GM12878 (cell line): ENCODE data around the gene PDCD2. TPM values are rescaled to one million over a fixed set of nuclear protein-coding genes. Genes with fewer than 3 reads are reported as not detected.

Experiments
- ATAC-seq: fragments of 200-7000 bp; cut with Tn5 transposase; 3 replicates; pipeline ENCODE4 v1.9.1; 2020; ENCODE audit warnings: mild to moderate bottlenecking, moderate library complexity
- BruUV-seq: library from RNA; stranded (reverse); fragments of 400-500 nt; replicated peaks from 2 replicates; lab custom pipeline; 2021; lab: Mats Ljungman, UMichigan
- CTCF ChIA-PET: fragments of 300-600 bp; sonication (Branson Sonifier 250); formaldehyde crosslinking; extraction: SDS; loops from one replicate; lab custom pipeline; 2021; ENCODE audit warnings: inconsistent platforms; lab: Yijun Ruan, JAX
- POLR2A ChIA-PET: fragments of 350-600 bp; formaldehyde crosslinking; extraction: SDS; loops from one replicate; lab custom pipeline; 2021; ENCODE audit warnings: inconsistent platforms; lab: Charles Lee
- RAD21 ChIA-PET: fragments of 300-600 bp; sonication (Branson Sonifier 250); formaldehyde crosslinking; loops from one replicate; lab custom pipeline; 2023; ENCODE audit warnings: antibody characterized with exemption; ENCODE audit not compliant: unreplicated experiment; lab: Charles Lee
- SMC1A ChIA-PET: fragments of 300-600 bp; sonication (Branson Sonifier 250); formaldehyde crosslinking; loops from one replicate; lab custom pipeline; 2023; ENCODE audit not compliant: unreplicated experiment, uncharacterized antibody; lab: Charles Lee
- DNase-seq: peaks from one replicate; pipeline ENCODE4 v3.0.0-alpha.2; 2011; ENCODE audit warnings: low read depth, low spot score
- FAIRE-seq: peaks from 3 replicates; lab custom pipeline; 2011; peaks lifted over from hg19 to GRCh38; lab: Jason Lieb, UNC
- H2AFZ ChIP-seq: 2 replicates; pipeline ENCODE4 v1.6.0; 2011; ENCODE audit warnings: low read depth, low read length, control low read depth; ENCODE audit not compliant: control insufficient read depth
- H3K27ac ChIP-seq: 2 replicates; pipeline ENCODE4 v1.5.1; 2011; ENCODE audit warnings: control low read depth; ENCODE audit not compliant: control insufficient read depth, insufficient read depth
- H3K27me3 ChIP-seq, 2 experiments: replicated peaks in 1 of 2; 2 replicates each; pipeline versions ENCODE4 v1.6.0 to v1.6.1; 2011; ENCODE audit warnings: low read length in 1 of 2; ENCODE audit not compliant: control insufficient read depth in 2 of 2, insufficient read depth in 2 of 2
- H3K36me3 ChIP-seq, 2 experiments: 2 replicates each; pipeline ENCODE4 v1.5.1; 2011; ENCODE audit warnings: low read length in 1 of 2; ENCODE audit not compliant: control insufficient read depth in 2 of 2, insufficient read depth in 2 of 2
- H3K4me1 ChIP-seq: 2 replicates; pipeline ENCODE4 v1.6.1; 2011; ENCODE audit warnings: mild to moderate bottlenecking, low read length, moderate library complexity, mixed read lengths; ENCODE audit not compliant: control insufficient read depth, insufficient read depth
- H3K4me2 ChIP-seq: 2 replicates; pipeline ENCODE4 v1.6.0; 2011; ENCODE audit warnings: control low read depth; ENCODE audit not compliant: control insufficient read depth, insufficient read depth
- H3K4me3 ChIP-seq: fragments of 200-600 bp; sonication (generic); 2 replicates; pipeline ENCODE4 v1.5.1; 2016
- H3K79me2 ChIP-seq: 2 replicates; pipeline ENCODE4 v1.6.0; 2011; ENCODE audit warnings: low read length; ENCODE audit not compliant: control insufficient read depth, insufficient read depth
- H3K9ac ChIP-seq: 2 replicates; pipeline ENCODE4 v1.8.0; 2011; ENCODE audit warnings: low read length, control low read depth, mixed read lengths; ENCODE audit not compliant: control insufficient read depth, insufficient read depth
- H3K9me3 ChIP-seq: replicated peaks from 3 replicates; pipeline ENCODE4 v1.5.1; 2011; ENCODE audit warnings: mild to moderate bottlenecking, low read length; ENCODE audit not compliant: control insufficient read depth, insufficient read depth
- H4K20me1 ChIP-seq: 2 replicates; pipeline ENCODE4 v1.6.0; 2011; ENCODE audit not compliant: control insufficient read depth, insufficient read depth
- BCL3 ChIP-seq: IDR thresholded peaks from 2 replicates; pipeline ENCODE4 v1.6.1; 2011; ENCODE audit warnings: borderline replicate concordance, low read depth, mild to moderate bottlenecking, moderate library complexity, low read length; ENCODE audit not compliant: insufficient read depth, poor library complexity, severe bottlenecking
- GATAD2B ChIP-seq: fragments of 450-650 bp; conservative IDR thresholded peaks from 2 replicates; pipeline ENCODE4 v1.6.1; 2017; ENCODE audit warnings: low read depth, mild to moderate bottlenecking, moderate library complexity
- HDAC6 ChIP-seq: fragments of 200-600 bp; sonication (generic); IDR thresholded peaks from one replicate; pipeline ENCODE4 v1.8.0; 2017; ENCODE audit warnings: antibody characterized with exemption; ENCODE audit not compliant: unreplicated experiment
- KAT2A ChIP-seq: conservative IDR thresholded peaks from 2 replicates; pipeline ENCODE4 v1.6.1; 2011; ENCODE audit warnings: low read depth, low read length; ENCODE audit not compliant: control insufficient read depth
- RELA ChIP-seq: fragments of 450-650 bp; IDR thresholded peaks from 2 replicates; pipeline ENCODE4 v1.8.0; 2014; ENCODE audit warnings: borderline replicate concordance; ENCODE audit not compliant: partially characterized antibody
- ZSCAN29 ChIP-seq: fragments of 450-650 bp; IDR thresholded peaks from 2 replicates; pipeline ENCODE4 v1.6.1; 2017; ENCODE audit warnings: mild to moderate bottlenecking, moderate library complexity
- whole genome bisulfite sequencing: methylation state at CpG from one replicate; pipeline ENCODE4 v1.1.6; 2016; ENCODE audit warnings: low lambda C conversion rate; ENCODE audit not compliant: insufficient replicate concordance, insufficient coverage; ENCODE audit errors: missing lambda C conversion rate; 5-methylcytosine and 5-hydroxymethylcytosine counted together
- in situ Hi-C: fragments of 300-500 bp; cut with MboI; formaldehyde crosslinking; loops from 9 replicates; pipeline ENCODE4 v1.14.3; 2018; ENCODE audit warnings: mixed read lengths
- intact Hi-C: fragments of 100-400 bp; cut with micrococcal nuclease; formaldehyde crosslinking; loops from one replicate; pipeline ENCODE4 v1.14.2; 2022; ENCODE audit not compliant: unreplicated experiment
- polyA plus RNA-seq, 11 experiments: library from polyadenylated mRNA; depleted of rRNA in 4 of 11; unstranded in 6 of 11; stranded (reverse) in 5 of 11; fragments of >200 nt; fragmentation: Nextera tagmentation in 4 of 11; fragmentation: Illumina TruSeq in 1 of 11; extraction: Ambion mirVana in 4 of 11; extraction: Trizol in 1 of 11; gene quantifications; 1 replicate in 1 of 11; 2 replicates in 10 of 11; pipeline versions ENCODE4 v1.2.1 to v1.2.3, GENCODE V29; 2011 to 2016; ENCODE audit warnings: inconsistent platforms in 2 of 11, missing spikeins in 2 of 11, low read depth in 1 of 11
- total RNA-seq, 4 experiments: library from RNA; depleted of rRNA in 3 of 4; stranded (reverse); fragments of >200 nt in 3 of 4; fragmentation: Illumina TruSeq in 1 of 4; extraction: Trizol in 1 of 4; gene quantifications; 2 replicates each; pipeline versions ENCODE4 v1.2.1 to v1.2.3, GENCODE V29; 2013 to 2021
- TF ChIP-seq, protein P1 (sequence below): fragments of 450-650 bp; IDR thresholded peaks from 2 replicates; pipeline ENCODE4 v1.6.1; 2017; ENCODE audit warnings: mild to moderate bottlenecking, moderate library complexity

Gene PDCD2
- total and polyA plus RNA-seq, 10 of the 15 experiments (the other 5 are each of a cell fraction or from before 2014, with no cell fraction given): 27.4 to 154 (median 101) TPM

DNA sequence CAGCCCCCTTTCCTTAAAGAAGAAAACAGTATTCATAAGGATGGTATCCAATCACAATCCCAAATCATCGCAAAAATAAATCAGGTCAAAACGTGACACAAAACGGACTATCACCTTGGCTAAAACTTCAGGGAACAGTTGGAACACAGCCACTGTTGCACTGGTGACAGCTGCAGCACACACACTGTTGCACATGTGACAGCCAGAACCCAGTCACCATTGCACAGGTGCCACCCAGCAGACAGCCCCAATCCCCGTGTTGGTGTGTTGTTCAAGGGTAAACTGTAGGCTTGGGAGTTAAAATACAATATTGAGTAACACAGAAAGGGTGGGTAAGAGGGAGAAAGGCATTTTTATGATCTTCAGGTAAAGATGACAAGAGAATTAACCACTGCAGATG, 47.1 kb downstream of the PDCD2 start:
- ChIA-PET POLR2A (no interaction called here), SMC1A (no interaction called here), RAD21 (no interaction called here), CTCF (interaction anchor here (0.9 kb wide), 1 partner anchor 11 kb away, joined by 3 read pairs; no protein-coding TSS in a partner anchor)
- in situ Hi-C loops: no loop called here
- BruUV-seq: no TSS peak
- Histone ChIP-seq H3K79me2 (peaks cover 2% of the 10 kb centered on the region), H3K9me3 (no peaks in the 10 kb centered on the region), H3K4me2 (no peak overlapping the region), H3K36me3 (peaks cover 21 to 49% of the 10 kb centered on the region in 2 experiments), H3K9ac (no peak overlapping the region), H3K4me3 (no peak overlapping the region), H3K4me1 (no peaks in the 10 kb centered on the region), H2AFZ (no peak overlapping the region), H3K27ac (no peak overlapping the region), H4K20me1 (no peaks in the 10 kb centered on the region), H3K27me3 (no peaks in the 10 kb centered on the region)
- intact Hi-C loops: no loop called here
- FAIRE-seq (no peak), DNase-seq (no peak), ATAC-seq (no peak)
- TF ChIP-seq, protein P1, sequence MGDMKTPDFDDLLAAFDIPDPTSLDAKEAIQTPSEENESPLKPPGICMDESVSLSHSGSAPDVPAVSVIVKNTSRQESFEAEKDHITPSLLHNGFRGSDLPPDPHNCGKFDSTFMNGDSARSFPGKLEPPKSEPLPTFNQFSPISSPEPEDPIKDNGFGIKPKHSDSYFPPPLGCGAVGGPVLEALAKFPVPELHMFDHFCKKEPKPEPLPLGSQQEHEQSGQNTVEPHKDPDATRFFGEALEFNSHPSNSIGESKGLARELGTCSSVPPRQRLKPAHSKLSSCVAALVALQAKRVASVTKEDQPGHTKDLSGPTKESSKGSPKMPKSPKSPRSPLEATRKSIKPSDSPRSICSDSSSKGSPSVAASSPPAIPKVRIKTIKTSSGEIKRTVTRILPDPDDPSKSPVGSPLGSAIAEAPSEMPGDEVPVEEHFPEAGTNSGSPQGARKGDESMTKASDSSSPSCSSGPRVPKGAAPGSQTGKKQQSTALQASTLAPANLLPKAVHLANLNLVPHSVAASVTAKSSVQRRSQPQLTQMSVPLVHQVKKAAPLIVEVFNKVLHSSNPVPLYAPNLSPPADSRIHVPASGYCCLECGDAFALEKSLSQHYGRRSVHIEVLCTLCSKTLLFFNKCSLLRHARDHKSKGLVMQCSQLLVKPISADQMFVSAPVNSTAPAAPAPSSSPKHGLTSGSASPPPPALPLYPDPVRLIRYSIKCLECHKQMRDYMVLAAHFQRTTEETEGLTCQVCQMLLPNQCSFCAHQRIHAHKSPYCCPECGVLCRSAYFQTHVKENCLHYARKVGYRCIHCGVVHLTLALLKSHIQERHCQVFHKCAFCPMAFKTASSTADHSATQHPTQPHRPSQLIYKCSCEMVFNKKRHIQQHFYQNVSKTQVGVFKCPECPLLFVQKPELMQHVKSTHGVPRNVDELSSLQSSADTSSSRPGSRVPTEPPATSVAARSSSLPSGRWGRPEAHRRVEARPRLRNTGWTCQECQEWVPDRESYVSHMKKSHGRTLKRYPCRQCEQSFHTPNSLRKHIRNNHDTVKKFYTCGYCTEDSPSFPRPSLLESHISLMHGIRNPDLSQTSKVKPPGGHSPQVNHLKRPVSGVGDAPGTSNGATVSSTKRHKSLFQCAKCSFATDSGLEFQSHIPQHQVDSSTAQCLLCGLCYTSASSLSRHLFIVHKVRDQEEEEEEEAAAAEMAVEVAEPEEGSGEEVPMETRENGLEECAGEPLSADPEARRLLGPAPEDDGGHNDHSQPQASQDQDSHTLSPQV: no peak
- TF ChIP-seq GATAD2B (no peak), KAT2A (no peak), ZSCAN29 (no peak), HDAC6 (no peak), BCL3 (peak; percentile 80), RELA (no peak)
- 100% methylated on average over 4 of the region's 4 CpGs for WGBS
